Neural cell (in vitro differentiated cells): Measurements from ENCODE around the gene TPSAB1. TPM values are rescaled to one million over a fixed set of nuclear protein-coding genes. Genes with fewer than 3 reads are reported as not detected.
"Not testable (repeated sequence)": the region's sequence is repeated elsewhere in the genome, so short reads cannot be mapped to it uniquely, and the experiment has no call there.

Source experiments
- H2AFZ ChIP-seq: fragments of 200-600, 300-800 bp; sonication (generic), shearing (Covaris generic); 2 replicates; pipeline ENCODE4 v1.6.0; 2014; ENCODE audit warnings: low read depth, mild to moderate bottlenecking, antibody characterized with exemption, low read length, moderate library complexity
- H3F3A ChIP-seq: fragments of 200-600 bp; shearing (Covaris generic); 2 replicates; pipeline ENCODE4 v1.6.1; 2016; ENCODE audit warnings: mild to moderate bottlenecking, moderate library complexity, mixed read lengths, antibody characterized with exemption, low read length; ENCODE audit not compliant: insufficient read depth, poor library complexity, severe bottlenecking
- H3K27ac ChIP-seq: fragments of 200-600, 300-800 bp; sonication (generic), shearing (Covaris generic); 2 replicates; pipeline ENCODE4 v1.5.1; 2014; ENCODE audit warnings: mild to moderate bottlenecking, low read length, moderate library complexity
- H3K27me3 ChIP-seq: fragments of 300-800, 200-600 bp; sonication (generic), shearing (Covaris generic); 2 replicates; pipeline ENCODE4 v1.6.0; 2014; ENCODE audit warnings: mild to moderate bottlenecking, low read depth, low read length, moderate library complexity; ENCODE audit not compliant: insufficient read depth
- H3K36me3 ChIP-seq: fragments of 300-800, 200-600 bp; sonication (generic), shearing (Covaris generic); 2 replicates; pipeline ENCODE4 v1.5.1; 2014; ENCODE audit warnings: mild to moderate bottlenecking, antibody characterized with exemption, low read length, moderate library complexity; ENCODE audit not compliant: insufficient read depth
- H3K4me2 ChIP-seq: fragments of 300-800, 200-600 bp; sonication (generic), shearing (Covaris generic); 2 replicates; pipeline ENCODE4 v1.6.0; 2014; ENCODE audit warnings: mild to moderate bottlenecking, low read length
- H3K4me3 ChIP-seq: fragments of 300-800, 200-600 bp; sonication (generic), shearing (Covaris generic); 2 replicates; pipeline ENCODE4 v1.5.1; 2014; ENCODE audit warnings: mild to moderate bottlenecking, low read length, moderate library complexity
- H3K79me2 ChIP-seq: fragments of 200-600 bp; shearing (Covaris generic); replicated peaks from 2 replicates; pipeline ENCODE4 v1.6.0; 2014; ENCODE audit warnings: mild to moderate bottlenecking, low read length, moderate library complexity; ENCODE audit not compliant: insufficient read depth
- H3K9ac ChIP-seq: fragments of 300-800, 200-600 bp; sonication (generic), shearing (Covaris generic); 2 replicates; pipeline ENCODE4 v1.6.1; 2016; ENCODE audit warnings: mild to moderate bottlenecking, low read length, mixed read lengths
- H3K9me2 ChIP-seq: fragments of 200-600 bp; shearing (Covaris generic); 2 replicates; pipeline ENCODE4 v1.6.1; 2016; ENCODE audit warnings: mild to moderate bottlenecking, low read length, mixed read lengths; ENCODE audit not compliant: insufficient read depth
- H3K9me3 ChIP-seq: fragments of 200-600, 300-800 bp; sonication (generic), shearing (Covaris generic); 2 replicates; pipeline ENCODE4 v1.6.1; 2016; ENCODE audit warnings: mild to moderate bottlenecking, mixed run types, low read length, moderate library complexity, mixed read lengths
- H4K20me1 ChIP-seq: fragments of 200-600 bp; shearing (Covaris generic); 2 replicates; pipeline ENCODE4 v1.6.1; 2016; ENCODE audit warnings: mild to moderate bottlenecking, mixed run types; ENCODE audit not compliant: insufficient read depth
- EP300 ChIP-seq: fragments of 450-650 bp; conservative IDR thresholded peaks from 2 replicates; pipeline ENCODE4 v1.6.1; 2014; ENCODE audit warnings: antibody characterized with exemption, mild to moderate bottlenecking, moderate library complexity; ENCODE audit not compliant: poor library complexity, severe bottlenecking
- EZH2 ChIP-seq: fragments of 200-600, 300-800 bp; shearing (Covaris generic), sonication (generic); IDR thresholded peaks from 2 replicates; pipeline ENCODE4 v1.6.1; 2014; ENCODE audit warnings: antibody characterized with exemption, low read length, borderline replicate concordance, mild to moderate bottlenecking; ENCODE audit not compliant: insufficient read depth, poor library complexity, severe bottlenecking
- MXI1 ChIP-seq: fragments of 450-650 bp; conservative IDR thresholded peaks from 2 replicates; pipeline ENCODE4 v1.6.1; 2014; ENCODE audit warnings: antibody characterized with exemption, mild to moderate bottlenecking; ENCODE audit not compliant: poor library complexity, severe bottlenecking
- POLR2AphosphoS5 ChIP-seq: IDR thresholded peaks from 2 replicates; pipeline ENCODE4 v1.6.1; 2012
- RAD21 ChIP-seq: fragments of 450-650 bp; conservative IDR thresholded peaks from 2 replicates; pipeline ENCODE4 v1.6.1; 2014; ENCODE audit warnings: antibody characterized with exemption, mild to moderate bottlenecking, moderate library complexity
- SMC3 ChIP-seq: fragments of 450-650 bp; conservative IDR thresholded peaks from 2 replicates; pipeline ENCODE4 v1.6.1; 2014; ENCODE audit warnings: antibody characterized with exemption, mild to moderate bottlenecking, moderate library complexity; ENCODE audit not compliant: poor library complexity
- TAF1 ChIP-seq: IDR thresholded peaks from 2 replicates; pipeline ENCODE4 v1.6.1; 2012; ENCODE audit warnings: low read depth
- polyA plus RNA-seq: library from polyadenylated mRNA; depleted of rRNA; stranded (reverse); fragments of >200 nt; gene quantifications from 2 replicates; pipeline ENCODE4 v1.2.3, GENCODE V29; 2014
- TF ChIP-seq, protein P1 (sequence below): IDR thresholded peaks from 2 replicates; pipeline ENCODE4 v1.6.1; 2012; ENCODE audit warnings: borderline replicate concordance
- TF ChIP-seq, protein P2 (sequence below): fragments of 450-650 bp; IDR thresholded peaks from 2 replicates; pipeline ENCODE4 v1.5.1; 2014; ENCODE audit warnings: antibody characterized with exemption, mild to moderate bottlenecking, moderate library complexity; ENCODE audit not compliant: poor library complexity, severe bottlenecking

Gene TPSAB1
- polyA plus RNA-seq, 1 donor from 2014 or later = not detected

GRCh38 chr16:1237990-1238389 lies 2.5 kb upstream of the TPSAB1 start:
- no peaks in the 10 kb centered on the region for H3K36me3 ChIP-seq
- no peaks in the 10 kb centered on the region for H3K27me3 ChIP-seq
- no peak overlapping the region for H3K4me3 ChIP-seq
- no peak overlapping the region for H3K27ac ChIP-seq
- no peak for TF ChIP-seq SMC3
- TF ChIP-seq RAD21 = no peak
- TF ChIP-seq MXI1 = no peak
- TF ChIP-seq, protein P1, sequence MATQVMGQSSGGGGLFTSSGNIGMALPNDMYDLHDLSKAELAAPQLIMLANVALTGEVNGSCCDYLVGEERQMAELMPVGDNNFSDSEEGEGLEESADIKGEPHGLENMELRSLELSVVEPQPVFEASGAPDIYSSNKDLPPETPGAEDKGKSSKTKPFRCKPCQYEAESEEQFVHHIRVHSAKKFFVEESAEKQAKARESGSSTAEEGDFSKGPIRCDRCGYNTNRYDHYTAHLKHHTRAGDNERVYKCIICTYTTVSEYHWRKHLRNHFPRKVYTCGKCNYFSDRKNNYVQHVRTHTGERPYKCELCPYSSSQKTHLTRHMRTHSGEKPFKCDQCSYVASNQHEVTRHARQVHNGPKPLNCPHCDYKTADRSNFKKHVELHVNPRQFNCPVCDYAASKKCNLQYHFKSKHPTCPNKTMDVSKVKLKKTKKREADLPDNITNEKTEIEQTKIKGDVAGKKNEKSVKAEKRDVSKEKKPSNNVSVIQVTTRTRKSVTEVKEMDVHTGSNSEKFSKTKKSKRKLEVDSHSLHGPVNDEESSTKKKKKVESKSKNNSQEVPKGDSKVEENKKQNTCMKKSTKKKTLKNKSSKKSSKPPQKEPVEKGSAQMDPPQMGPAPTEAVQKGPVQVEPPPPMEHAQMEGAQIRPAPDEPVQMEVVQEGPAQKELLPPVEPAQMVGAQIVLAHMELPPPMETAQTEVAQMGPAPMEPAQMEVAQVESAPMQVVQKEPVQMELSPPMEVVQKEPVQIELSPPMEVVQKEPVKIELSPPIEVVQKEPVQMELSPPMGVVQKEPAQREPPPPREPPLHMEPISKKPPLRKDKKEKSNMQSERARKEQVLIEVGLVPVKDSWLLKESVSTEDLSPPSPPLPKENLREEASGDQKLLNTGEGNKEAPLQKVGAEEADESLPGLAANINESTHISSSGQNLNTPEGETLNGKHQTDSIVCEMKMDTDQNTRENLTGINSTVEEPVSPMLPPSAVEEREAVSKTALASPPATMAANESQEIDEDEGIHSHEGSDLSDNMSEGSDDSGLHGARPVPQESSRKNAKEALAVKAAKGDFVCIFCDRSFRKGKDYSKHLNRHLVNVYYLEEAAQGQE = no peak
- TF ChIP-seq EZH2 = no peak
- no peak for TF ChIP-seq TAF1
- TF ChIP-seq, protein P2, sequence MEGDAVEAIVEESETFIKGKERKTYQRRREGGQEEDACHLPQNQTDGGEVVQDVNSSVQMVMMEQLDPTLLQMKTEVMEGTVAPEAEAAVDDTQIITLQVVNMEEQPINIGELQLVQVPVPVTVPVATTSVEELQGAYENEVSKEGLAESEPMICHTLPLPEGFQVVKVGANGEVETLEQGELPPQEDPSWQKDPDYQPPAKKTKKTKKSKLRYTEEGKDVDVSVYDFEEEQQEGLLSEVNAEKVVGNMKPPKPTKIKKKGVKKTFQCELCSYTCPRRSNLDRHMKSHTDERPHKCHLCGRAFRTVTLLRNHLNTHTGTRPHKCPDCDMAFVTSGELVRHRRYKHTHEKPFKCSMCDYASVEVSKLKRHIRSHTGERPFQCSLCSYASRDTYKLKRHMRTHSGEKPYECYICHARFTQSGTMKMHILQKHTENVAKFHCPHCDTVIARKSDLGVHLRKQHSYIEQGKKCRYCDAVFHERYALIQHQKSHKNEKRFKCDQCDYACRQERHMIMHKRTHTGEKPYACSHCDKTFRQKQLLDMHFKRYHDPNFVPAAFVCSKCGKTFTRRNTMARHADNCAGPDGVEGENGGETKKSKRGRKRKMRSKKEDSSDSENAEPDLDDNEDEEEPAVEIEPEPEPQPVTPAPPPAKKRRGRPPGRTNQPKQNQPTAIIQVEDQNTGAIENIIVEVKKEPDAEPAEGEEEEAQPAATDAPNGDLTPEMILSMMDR = no peak
- no peak for TF ChIP-seq POLR2AphosphoS5
- TF ChIP-seq EP300 = no peak
- H3K9me3 ChIP-seq = no peaks in the 10 kb centered on the region
- no peaks in the 10 kb centered on the region for H3K79me2 ChIP-seq
- H3K4me2 ChIP-seq = no peak overlapping the region
- H4K20me1 ChIP-seq = no peaks in the 10 kb centered on the region
- no peaks in the 10 kb centered on the region for H3K9me2 ChIP-seq
- H3K9ac ChIP-seq = no peak overlapping the region
- H2AFZ ChIP-seq = no peak overlapping the region
- no peaks in the 10 kb centered on the region for H3F3A ChIP-seq

DNA sequence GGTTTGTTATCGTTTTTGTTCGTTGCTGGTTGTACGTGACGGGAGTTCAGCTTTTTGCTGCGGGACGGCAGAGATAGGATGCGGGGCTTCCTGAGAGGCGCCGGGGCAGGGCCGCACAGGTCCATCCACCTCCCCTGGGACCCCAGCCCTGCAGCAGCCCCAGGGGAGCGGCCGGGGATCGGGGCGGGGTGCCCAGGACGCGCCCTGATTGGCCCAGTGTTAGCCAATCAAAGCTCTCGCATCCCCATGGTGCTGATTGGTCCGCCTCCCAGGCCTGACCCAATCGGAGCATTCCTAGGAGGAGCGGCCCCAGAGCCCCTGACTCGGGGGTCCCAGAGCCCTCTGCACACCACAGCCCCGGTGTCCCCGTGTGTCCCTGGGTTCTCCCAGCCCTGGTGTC lies 1.6 kb upstream of the TPSAB1 start:
- H3K9me2 ChIP-seq, H3K9me3 ChIP-seq, H3K36me3 ChIP-seq, H3K4me3 ChIP-seq, H4K20me1 ChIP-seq, H3K9ac ChIP-seq, H3K4me2 ChIP-seq, H2AFZ ChIP-seq, H3K79me2 ChIP-seq, H3K27me3 ChIP-seq, H3K27ac ChIP-seq, H3F3A ChIP-seq: not testable (repeated sequence)

DNA sequence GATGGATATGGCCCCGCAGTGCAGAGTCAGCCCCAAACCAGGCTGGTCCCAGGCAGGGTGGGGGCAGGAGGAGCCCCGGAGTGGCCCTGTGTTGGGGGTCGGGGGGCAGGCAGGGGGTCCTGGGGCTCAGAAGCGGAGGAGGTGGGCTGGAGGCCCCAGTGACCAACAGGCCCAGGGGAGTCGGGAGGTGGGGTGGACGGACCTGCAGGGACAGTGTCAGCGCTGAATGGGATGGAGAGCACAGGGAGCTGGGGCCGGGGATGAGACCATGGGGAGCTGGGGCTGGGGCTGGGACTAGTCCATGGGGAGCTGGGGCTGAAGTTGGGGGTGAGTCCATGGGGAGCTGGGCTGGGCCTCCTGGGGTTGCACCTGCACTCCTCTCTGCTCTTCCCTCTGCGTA lies 930 bp upstream of the TPSAB1 start:
- H3K27ac ChIP-seq, H2AFZ ChIP-seq, H3F3A ChIP-seq, H4K20me1 ChIP-seq, H3K9me2 ChIP-seq, H3K79me2 ChIP-seq, H3K9me3 ChIP-seq, H3K4me2 ChIP-seq, H3K27me3 ChIP-seq, H3K9ac ChIP-seq, H3K36me3 ChIP-seq, H3K4me3 ChIP-seq: not testable (repeated sequence)

DNA sequence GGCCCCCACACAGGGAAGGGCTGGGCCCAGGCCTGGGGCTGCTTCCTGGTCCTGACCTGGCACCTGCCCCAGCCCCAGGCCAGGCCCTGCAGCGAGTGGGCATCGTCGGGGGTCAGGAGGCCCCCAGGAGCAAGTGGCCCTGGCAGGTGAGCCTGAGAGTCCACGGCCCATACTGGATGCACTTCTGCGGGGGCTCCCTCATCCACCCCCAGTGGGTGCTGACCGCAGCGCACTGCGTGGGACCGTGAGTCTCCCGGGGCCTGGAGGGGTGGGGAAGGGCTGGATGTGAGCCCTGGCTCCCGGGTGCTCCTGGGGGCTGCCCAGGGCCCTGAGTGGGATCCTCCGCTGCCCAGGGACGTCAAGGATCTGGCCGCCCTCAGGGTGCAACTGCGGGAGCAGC lies 576 bp downstream of the TPSAB1 start:
- not testable (repeated sequence) for H3K9me2 ChIP-seq, H3K4me2 ChIP-seq, H3K27ac ChIP-seq, H3K9me3 ChIP-seq, H3K27me3 ChIP-seq, H4K20me1 ChIP-seq, H2AFZ ChIP-seq, H3K4me3 ChIP-seq, H3F3A ChIP-seq, H3K79me2 ChIP-seq, H3K36me3 ChIP-seq, H3K9ac ChIP-seq

- H3K36me3 ChIP-seq, H3K9me3 ChIP-seq, H3F3A ChIP-seq, H3K4me3 ChIP-seq, H2AFZ ChIP-seq, H3K9ac ChIP-seq, H3K4me2 ChIP-seq, H3K79me2 ChIP-seq, H3K27me3 ChIP-seq, H4K20me1 ChIP-seq, H3K27ac ChIP-seq, H3K9me2 ChIP-seq: not testable (repeated sequence)
Measured at GRCh38 chr16:1243363-1243762, 2.9 kb downstream of the TPSAB1 start.
